Esophagus muscularis mucosa (tissue), 4 donors: ENCODE data around the gene ARV1. TPM values are rescaled to one million over a fixed set of nuclear protein-coding genes. Genes with fewer than 3 reads are reported as not detected.

Experiments
- DNase-seq: peaks from one replicate; pipeline ENCODE4 v3.0.0-alpha.2; 2017; ENCODE audit errors: extremely low spot score
- H3K27ac ChIP-seq, 4 donors: fragments of 200-600 bp; sonication (generic); replicated peaks in 1 of 4; 1 replicate in 3 of 4; 2 replicates in 1 of 4; pipeline ENCODE4 v1.5.1; 2016 to 2019; ENCODE audit warnings: mild to moderate bottlenecking in 1 of 4
- H3K27me3 ChIP-seq, 4 donors: fragments of 200-600 bp; sonication (generic); one replicate each; pipeline versions ENCODE4 v1.5.1 to v1.6.0; 2016 to 2019
- H3K36me3 ChIP-seq, 4 donors: fragments of 200-600 bp; sonication (generic); one replicate each; pipeline ENCODE4 v1.5.1; 2016 to 2019
- H3K4me1 ChIP-seq, 4 donors: fragments of 200-600 bp; sonication (generic); one replicate each; pipeline ENCODE4 v1.5.1; 2016 to 2019
- H3K4me3 ChIP-seq, 4 donors: fragments of 200-600 bp; sonication (generic); 1 replicate in 2 of 4; 2 replicates in 2 of 4; pipeline ENCODE4 v1.5.1; 2016 to 2019; ENCODE audit warnings: mild to moderate bottlenecking in 4 of 4, moderate library complexity in 1 of 4
- H3K9me3 ChIP-seq, 4 donors: fragments of 200-600 bp; sonication (generic); 1 replicate in 3 of 4; 2 replicates in 1 of 4; pipeline ENCODE4 v1.5.1; 2016 to 2019
- CTCF ChIP-seq, 3 experiments: fragments of 200-600 bp in 2 of 3; fragments of 450-650 bp in 1 of 3; sonication (generic) in 2 of 3; IDR thresholded peaks; one replicate each; pipeline ENCODE4 v1.5.1; 2017 to 2019; ENCODE audit warnings: antibody characterized with exemption in 3 of 3, mild to moderate bottlenecking in 2 of 3, moderate library complexity in 1 of 3
- EP300 ChIP-seq: sonication (generic); formaldehyde crosslinking; IDR thresholded peaks from one replicate; pipeline ENCODE4 v1.6.1; 2017; ENCODE audit warnings: antibody characterized with exemption
- POLR2A ChIP-seq: fragments of 450-650 bp; IDR thresholded peaks from one replicate; pipeline ENCODE4 v1.6.1; 2017; ENCODE audit warnings: antibody characterized with exemption, moderate library complexity, mild to moderate bottlenecking, low read depth
- POLR2AphosphoS5 ChIP-seq, 2 donors: sonication (generic); formaldehyde crosslinking; IDR thresholded peaks; one replicate each; pipeline ENCODE4 v1.6.1; 2017; ENCODE audit warnings: antibody characterized with exemption in 2 of 2
- WGBS: methylation state at CpG from one replicate; pipeline ENCODE4 v1.1.5; 2018; 5-methylcytosine and 5-hydroxymethylcytosine counted together
- intact Hi-C: fragments of 100-400 bp; cut with DNase I; formaldehyde crosslinking; loops from one replicate; pipeline ENCODE4 v1.15.1; 2023
- total RNA-seq, 4 donors: library from RNA; depleted of rRNA; stranded (reverse); fragments of >200 nt; gene quantifications; one replicate each; pipeline versions ENCODE4 v1.1.0 to v1.2.1, GENCODE V29; 2016

ARV1 gene
- total RNA-seq, 4 donors from 2014 or later: 14.9 to 21.6 (median 18.8) TPM

- Histone ChIP-seq H3K36me3 (no peaks in the 10 kb centered on the region), H3K9me3 (peaks cover 0 to 10% (median 4%) of the 10 kb centered on the region in 4 donors), H3K4me3 (peak within 1 kb of the TSS; percentile 64 to 81 (median 67)), H3K4me1 (peaks cover 16 to 30% (median 25%) of the 10 kb centered on the region in 4 donors), H3K27ac (peak within 1 kb of the TSS in 3 of 4 donors; percentile 44 to 59 (median 44)), H3K27me3 (peaks cover 0 to 70% (median 24%) of the 10 kb centered on the region in 4 donors)
- no peak for DNase-seq
- 8% methylated on average over 18 of the region's 82 CpGs for WGBS
- intact Hi-C loops: no loop called here
- TF ChIP-seq CTCF (IDR thresholded peaks at IDR 0.05) (no peak), POLR2A (no peak), EP300 (no peak), POLR2AphosphoS5 (IDR thresholded peaks at IDR 0.05) (no peak)
Measured at GRCh38 chr1:231040019-231040799, 61.3 kb downstream of the ARV1 start, which contains the start of gene FAM89A. Gene FAM89A (minus strand): TSS chr1:231040254. CDS start chr1:231040211, 43 bp downstream.

GRCh38 chr1:231040800-231041718 lies 62.2 kb downstream of the ARV1 start:
- Histone ChIP-seq H3K27ac (peak overlapping the region in 2 of 4 donors; percentile 44 to 59), H3K27me3 (peaks cover 0 to 70% (median 24%) of the 10 kb centered on the region in 4 donors), H3K36me3 (no peaks in the 10 kb centered on the region), H3K4me3 (peak overlapping the region; percentile 64 to 81 (median 67)), H3K4me1 (peaks cover 16 to 30% (median 25%) of the 10 kb centered on the region in 4 donors), H3K9me3 (peaks cover 0 to 10% (median 4%) of the 10 kb centered on the region in 4 donors)
- intact Hi-C loops: no loop called here
- WGBS: 8% methylated on average over 34 of the region's 37 CpGs
- no peak for DNase-seq
- TF ChIP-seq CTCF (IDR thresholded peaks at IDR 0.05) (no peak), POLR2AphosphoS5 (IDR thresholded peaks at IDR 0.05) (no peak), EP300 (no peak), POLR2A (no peak)

GRCh38 chr1:231041719-231042261 lies 62.9 kb downstream of the ARV1 start:
- peaks cover 16 to 30% (median 25%) of the 10 kb centered on the region in 4 donors for H3K4me1 ChIP-seq
- DNase-seq: no peak
- peaks cover 0 to 10% (median 4%) of the 10 kb centered on the region in 4 donors for H3K9me3 ChIP-seq
- intact Hi-C loops: no loop called here
- peaks cover 0 to 64% (median 24%) of the 10 kb centered on the region in 4 donors for H3K27me3 ChIP-seq
- WGBS: 82% methylated on average over 9 of the region's 9 CpGs
- no peak overlapping the region for H3K27ac ChIP-seq
- TF ChIP-seq CTCF (IDR thresholded peaks at IDR 0.05): no peak
- TF ChIP-seq POLR2AphosphoS5 (IDR thresholded peaks at IDR 0.05): no peak
- no peaks in the 10 kb centered on the region for H3K36me3 ChIP-seq
- no peak overlapping the region for H3K4me3 ChIP-seq

GRCh38 chr1:231044588-231044987 lies 65.7 kb downstream of the ARV1 start:
- Histone ChIP-seq H3K36me3 (no peaks in the 10 kb centered on the region), H3K9me3 (peaks cover 0 to 10% (median 4%) of the 10 kb centered on the region in 4 donors), H3K4me1 (peaks cover 10 to 18% (median 15%) of the 10 kb centered on the region in 4 donors), H3K4me3 (no peak overlapping the region), H3K27ac (no peak overlapping the region), H3K27me3 (peaks cover 0 to 54% (median 10%) of the 10 kb centered on the region in 4 donors)
- 95% methylated on average over 1 of the region's 1 CpG for WGBS
- TF ChIP-seq POLR2AphosphoS5 (IDR thresholded peaks at IDR 0.05) (no peak), POLR2A (no peak), CTCF (IDR thresholded peaks at IDR 0.05) (no peak), EP300 (no peak)
- DNase-seq: no peak
- intact Hi-C loops: no loop called here
